Heart right ventricle (tissue), 16 donors: ENCODE results near the gene AHNAK. TPM values are rescaled to one million over a fixed set of nuclear protein-coding genes. Genes with fewer than 3 reads are reported as not detected.

Experiments
- ATAC-seq, 8 donors: fragments of 200-7000 bp; cut with Tn5 transposase; one replicate each; pipeline ENCODE4 v1.9.1; 2020; ENCODE audit warnings: mild to moderate bottlenecking in 8 of 8, moderate library complexity in 8 of 8, moderate number of reproducible peaks in 1 of 8
- DNase-seq, 2 donors: peaks; one replicate each; pipeline ENCODE4 v3.0.0-alpha.2; 2020
- H3K27ac ChIP-seq, 10 donors: fragments of 200-600 bp; sonication (generic) in 2 of 10; one replicate each; pipeline versions ENCODE4 v1.5.0 to v1.8.0; 2020 to 2022; ENCODE audit warnings: mild to moderate bottlenecking in 3 of 10
- H3K27me3 ChIP-seq, 7 donors: fragments of 200-600 bp; one replicate each; pipeline ENCODE4 v1.8.0; 2021 to 2022; ENCODE audit warnings: mild to moderate bottlenecking in 2 of 7
- H3K36me3 ChIP-seq, 9 donors: fragments of 200-600 bp; sonication (generic) in 1 of 9; one replicate each; pipeline versions ENCODE4 v1.5.0 to v1.8.0; 2020 to 2022; ENCODE audit warnings: mild to moderate bottlenecking in 2 of 9
- H3K4me1 ChIP-seq, 9 donors: fragments of 200-600 bp; sonication (generic) in 1 of 9; one replicate each; pipeline versions ENCODE4 v1.5.0 to v1.8.0; 2020 to 2022; ENCODE audit warnings: mild to moderate bottlenecking in 4 of 9
- H3K4me3 ChIP-seq, 10 donors: fragments of 200-600 bp; sonication (generic) in 2 of 10; one replicate each; pipeline versions ENCODE4 v1.5.0 to v1.8.0; 2020 to 2022; ENCODE audit warnings: mild to moderate bottlenecking in 7 of 10, moderate library complexity in 2 of 10
- H3K9me3 ChIP-seq, 11 donors: fragments of 200-600 bp in 10 of 11; sonication (generic) in 2 of 11; one replicate each; pipeline versions ENCODE4 v1.5.0 to v1.8.0; 2013 to 2022; ENCODE audit warnings: mild to moderate bottlenecking in 2 of 11, control low read depth in 1 of 11, moderate library complexity in 1 of 11
- WGBS, 2 donors: extraction: QIAGEN DNeasy Blood & Tissue Kit; methylation state at CpG; one replicate each; pipeline ENCODE4 v1.1.7; 2013; ENCODE audit warnings: inconsistent platforms in 1 of 2; 5-methylcytosine and 5-hydroxymethylcytosine counted together
- intact Hi-C, 10 donors: fragments of 100-400 bp; cut with DNase I; formaldehyde crosslinking; loops; one replicate each; pipeline versions ENCODE4 v1.11.1 to v1.14.2; 2022
- polyA plus RNA-seq, 2 donors: library from polyadenylated mRNA; stranded (reverse); fragments of 200-250 nt; gene quantifications; one replicate each; pipeline ENCODE4 v1.2.3, GENCODE V29; 2013
- total RNA-seq, 10 donors: library from RNA; stranded (reverse); fragmentation: NEBNext Ultra II Directional in 3 of 10; extraction: Animal tissue kit (Norgen Biotek cat#: 25700) in 3 of 10; gene quantifications; one replicate each; pipeline versions ENCODE4 v1.2.1 to v1.2.4, GENCODE V29; 2021 to 2023
- TF ChIP-seq, protein P1 (sequence below), 9 donors: fragments of 200-600 bp; sonication (generic) in 2 of 9; IDR thresholded peaks; one replicate each; pipeline versions ENCODE4 v1.5.0 to v1.8.0; 2021 to 2022; ENCODE audit warnings: antibody characterized with exemption in 9 of 9, mild to moderate bottlenecking in 5 of 9, moderate library complexity in 1 of 9
- donor health status: Arrhythmogenic right ventricular cardiomyopathy.
- donor health status: ischemic (EF 13 %, LVEDD 7.1; RV severe dilation, severe dysfunction).
- donor health status: healthy with polysubstance abuse.
- donor health status: DM: no; HTN: yes; CAD: no.
- donor health status: DM: no; HTN: no; CAD: no.
- donor health status: ischemic (EF 25% LVEDD 6.9; RV normal size, moderate dysfunction).
- donor health status: ischemic (EF 25% LVEDD 5.7; RV mildly dilated, moderate dysfunction).
- donor health status: healthy.
- donor health status: DM: yes; HTN: yes; CAD: no.
- donor health status: Ischemic cardiomyopathy.
- donor health status: ischemic (EF 35%, LVEDD 5.7; RV mildly dilated, moderate dysfunction).
- donor health status: nonischemic (EF 11% LVEDD 7.7; RV severe dilation, severe dysfunction).
- donor health status: DM: yes; HTN: yes; CAD: no.
- donor health status: PGD.
- donor health status: ischemic (EF 29% LVEDD 5.4; RV normal size, mild dysfunction).
- donor health status: nonischemic (EF 23%, LVEDD 6.1; RV moderate dilation, normal function).

AHNAK gene
- total and polyA plus RNA-seq, 12 donors = 101 to 447 (median 366) TPM

DNA sequence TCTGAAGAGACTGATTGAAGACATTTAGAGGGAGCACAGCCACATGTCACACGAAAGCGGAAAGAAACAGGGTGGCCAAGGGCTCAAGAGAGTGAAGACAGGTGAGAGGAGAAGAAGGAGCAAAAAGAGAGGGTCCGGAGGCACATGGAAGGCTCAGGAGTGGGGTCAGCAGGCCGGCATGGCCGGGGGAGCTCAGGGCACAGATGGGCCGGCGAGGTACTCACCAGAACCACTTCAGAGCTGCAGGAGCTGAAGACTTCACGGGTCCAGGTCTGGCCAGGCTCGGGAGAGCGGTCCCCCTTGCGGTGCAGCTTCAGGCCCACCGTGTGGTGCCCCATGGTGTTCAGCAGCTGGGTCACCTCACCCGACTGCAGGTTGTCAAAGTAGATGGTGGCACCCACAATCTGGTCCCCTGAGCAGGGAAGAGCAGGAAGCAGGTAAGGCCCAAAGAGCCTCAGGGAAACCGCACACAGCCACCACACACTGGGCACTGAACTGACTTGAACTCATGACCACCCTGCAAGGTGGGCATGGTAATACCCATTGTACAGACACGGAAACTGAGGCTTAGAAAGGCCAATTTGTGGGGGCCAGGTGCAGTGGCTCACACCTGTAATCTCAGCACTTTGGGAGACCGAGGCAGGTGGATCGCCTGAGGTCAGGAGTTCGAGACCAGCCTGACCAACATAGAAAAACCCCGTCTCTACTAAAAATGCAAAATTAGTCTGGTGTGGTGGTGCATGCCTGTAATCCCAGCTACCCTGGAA is 11.6 kb downstream of the AHNAK start:
- DNase-seq (no peak), ATAC-seq (no peak)
- TF ChIP-seq, protein P1, sequence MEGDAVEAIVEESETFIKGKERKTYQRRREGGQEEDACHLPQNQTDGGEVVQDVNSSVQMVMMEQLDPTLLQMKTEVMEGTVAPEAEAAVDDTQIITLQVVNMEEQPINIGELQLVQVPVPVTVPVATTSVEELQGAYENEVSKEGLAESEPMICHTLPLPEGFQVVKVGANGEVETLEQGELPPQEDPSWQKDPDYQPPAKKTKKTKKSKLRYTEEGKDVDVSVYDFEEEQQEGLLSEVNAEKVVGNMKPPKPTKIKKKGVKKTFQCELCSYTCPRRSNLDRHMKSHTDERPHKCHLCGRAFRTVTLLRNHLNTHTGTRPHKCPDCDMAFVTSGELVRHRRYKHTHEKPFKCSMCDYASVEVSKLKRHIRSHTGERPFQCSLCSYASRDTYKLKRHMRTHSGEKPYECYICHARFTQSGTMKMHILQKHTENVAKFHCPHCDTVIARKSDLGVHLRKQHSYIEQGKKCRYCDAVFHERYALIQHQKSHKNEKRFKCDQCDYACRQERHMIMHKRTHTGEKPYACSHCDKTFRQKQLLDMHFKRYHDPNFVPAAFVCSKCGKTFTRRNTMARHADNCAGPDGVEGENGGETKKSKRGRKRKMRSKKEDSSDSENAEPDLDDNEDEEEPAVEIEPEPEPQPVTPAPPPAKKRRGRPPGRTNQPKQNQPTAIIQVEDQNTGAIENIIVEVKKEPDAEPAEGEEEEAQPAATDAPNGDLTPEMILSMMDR (IDR thresholded peaks at IDR 0.05) = no peak
- Histone ChIP-seq H3K36me3 (peaks cover 0 to 87% (median 57%) of the 10 kb centered on the region in 9 donors), H3K4me1 (peaks cover 33 to 54% (median 42%) of the 10 kb centered on the region in 9 donors), H3K27ac (no peak overlapping the region), H3K9me3 (no peaks in the 10 kb centered on the region), H3K4me3 (no peak overlapping the region), H3K27me3 (no peaks in the 10 kb centered on the region)
- intact Hi-C loops = no loop called here
- WGBS, 2 donors = 90 to 94% methylated on average over 19 of the region's 19 CpGs

DNA sequence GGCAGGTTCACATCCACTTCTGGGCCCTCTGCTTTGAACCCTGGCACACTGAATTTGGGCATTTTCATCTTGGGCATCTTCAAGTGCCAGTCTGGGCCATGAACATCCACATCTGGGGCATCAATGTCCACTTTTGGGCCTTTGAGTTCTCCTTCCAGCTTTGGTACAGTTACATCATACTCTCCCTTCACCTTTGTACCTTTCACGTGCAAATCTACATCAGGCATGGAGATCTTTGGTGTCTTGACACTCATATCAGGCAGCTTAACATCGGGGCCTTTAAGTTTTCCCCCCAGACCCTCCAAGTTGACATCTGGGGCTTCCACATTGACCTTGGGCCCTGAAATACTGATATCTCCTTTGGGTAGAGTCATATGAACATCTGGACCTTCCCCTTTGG is 14.5 kb downstream of the AHNAK start:
- TF ChIP-seq, protein P1 (IDR thresholded peaks at IDR 0.05) = no peak
- 95 to 97% methylated on average over 2 of the region's 2 CpGs for WGBS, 2 donors
- H3K4me1 ChIP-seq = peaks cover 11 to 26% (median 13%) of the 10 kb centered on the region in 9 donors
- H3K9me3 ChIP-seq = no peaks in the 10 kb centered on the region
- ATAC-seq (no peak), DNase-seq (no peak)
- no peak overlapping the region for H3K27ac ChIP-seq
- H3K36me3 ChIP-seq = peaks cover 6 to 100% (median 73%) of the 10 kb centered on the region in 9 donors
- no peaks in the 10 kb centered on the region for H3K27me3 ChIP-seq
- intact Hi-C loops = no loop called here
- no peak overlapping the region for H3K4me3 ChIP-seq

DNA sequence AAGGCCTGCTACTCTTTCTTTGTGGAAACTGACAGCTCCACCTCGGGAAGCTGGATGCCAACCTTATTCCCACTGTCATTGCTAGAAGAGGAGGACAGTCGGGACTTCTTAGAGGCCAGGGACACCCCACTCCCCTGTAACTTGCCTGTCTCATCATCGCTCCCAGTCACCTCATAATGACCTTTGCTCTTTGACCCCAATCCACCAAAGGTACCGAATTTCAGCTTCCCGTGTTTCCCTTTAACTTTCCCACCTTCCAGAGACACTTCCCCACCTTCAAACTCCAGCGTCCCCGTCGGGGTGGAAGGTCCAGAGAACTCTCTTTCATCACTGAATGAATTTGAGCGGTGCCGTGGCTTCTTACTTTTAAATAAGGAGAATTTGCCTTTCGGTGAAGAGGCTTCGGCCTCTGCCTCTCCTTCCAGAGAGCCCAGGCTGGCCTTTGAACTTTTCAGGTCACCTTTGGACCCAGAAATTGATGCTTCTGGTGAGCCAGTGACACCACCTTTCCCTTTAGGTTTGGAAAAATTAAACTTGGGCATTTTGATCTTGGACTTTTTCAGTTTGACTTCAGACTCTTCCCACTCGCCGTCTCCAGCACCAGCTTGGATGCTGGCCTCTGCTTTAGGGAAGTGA is 29.8 kb downstream of the AHNAK start:
- peak overlapping the region in 1 of 10 donors; percentile 17 for H3K27ac ChIP-seq
- ATAC-seq (no peak), DNase-seq (no peak)
- TF ChIP-seq, protein P1 (IDR thresholded peaks at IDR 0.05) = no peak
- H3K9me3 ChIP-seq = no peaks in the 10 kb centered on the region
- H3K27me3 ChIP-seq = no peaks in the 10 kb centered on the region
- H3K4me3 ChIP-seq = no peak overlapping the region
- intact Hi-C loops = loop anchor here in 2 of 10 donors (10.0 kb wide), 2 partner anchors 488 to 502 kb away; no protein-coding TSS in a partner anchor
- 85 to 88% methylated on average over 14 of the region's 14 CpGs for WGBS, 2 donors
- peaks cover 0 to 82% (median 47%) of the 10 kb centered on the region in 9 donors for H3K36me3 ChIP-seq
- H3K4me1 ChIP-seq = peaks cover 0 to 33% (median 6%) of the 10 kb centered on the region in 9 donors

DNA sequence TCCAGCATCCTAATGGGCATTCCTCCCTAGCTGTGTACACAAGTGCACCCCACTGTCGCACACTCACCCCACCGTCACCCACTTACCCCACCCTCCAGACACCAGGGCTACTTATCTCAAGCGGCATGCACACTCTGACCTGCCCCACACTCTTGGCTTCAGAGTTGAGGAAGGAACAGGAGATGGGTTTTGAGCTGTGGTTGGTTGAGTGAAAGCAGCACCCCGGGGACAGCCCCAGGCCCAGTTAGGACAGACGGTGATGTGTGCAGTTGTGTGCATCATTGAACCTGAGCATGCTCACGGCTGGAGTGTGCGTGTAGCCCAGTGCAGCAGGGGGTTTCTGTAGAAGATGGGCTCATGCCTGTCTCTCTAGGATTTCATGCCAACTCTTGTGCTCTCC is 32.5 kb downstream of the AHNAK start:
- peak in 2 of 8 donors; percentile 18 for ATAC-seq
- 89 to 90% methylated on average over 7 of the region's 7 CpGs for WGBS, 2 donors
- Histone ChIP-seq H3K9me3 (no peaks in the 10 kb centered on the region), H3K36me3 (peaks cover 0 to 55% (median 34%) of the 10 kb centered on the region in 9 donors), H3K4me3 (no peak overlapping the region), H3K4me1 (peaks cover 0 to 36% (median 12%) of the 10 kb centered on the region in 9 donors), H3K27me3 (no peaks in the 10 kb centered on the region), H3K27ac (no peak overlapping the region)
- intact Hi-C loops = loop anchor here in 2 of 10 donors (10.0 kb wide), 2 partner anchors 491 to 499 kb away; no protein-coding TSS in a partner anchor
- no peak for DNase-seq
- TF ChIP-seq, protein P1 (IDR thresholded peaks at IDR 0.05) = no peak
